Kidney tubule cell (primary cell): ENCODE measurements around the gene ZGLP1.

ENCODE experiments used
- DNase-seq: peaks from one replicate; pipeline ENCODE4 v3.0.0-alpha.2; 2018; ENCODE audit warnings: low spot score

The ZGLP1 gene

GRCh38 chr19:10327793-10328192 lies 18.2 kb upstream of the ZGLP1 start:
- DNase-seq: no peak

DNA sequence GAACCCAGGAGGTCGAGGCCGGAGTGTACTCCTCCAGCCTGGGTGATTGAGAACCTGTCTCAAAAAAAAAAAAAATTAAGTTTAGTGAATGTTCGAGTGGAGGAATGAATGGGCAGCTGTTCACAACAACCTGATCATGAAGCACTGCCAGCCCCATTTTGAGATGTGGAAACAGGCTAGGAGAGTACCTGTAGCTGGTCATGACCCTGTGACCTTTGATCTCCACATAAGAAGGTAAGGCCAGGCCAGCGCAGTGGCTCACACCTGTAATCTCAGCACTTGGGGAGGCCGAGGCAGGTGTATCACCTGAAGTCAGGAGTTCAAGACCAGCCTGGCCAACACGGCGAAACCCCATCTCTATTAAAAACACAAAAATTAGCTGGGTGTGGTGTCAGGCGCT lies 16.1 kb upstream of the ZGLP1 start:
- no peak for DNase-seq

GRCh38 chr19:10321874-10322835 lies 12.5 kb upstream of the ZGLP1 start:
- DNase-seq: no peak

GRCh38 chr19:10321417-10321797 lies 11.8 kb upstream of the ZGLP1 start:
- no peak for DNase-seq

DNA sequence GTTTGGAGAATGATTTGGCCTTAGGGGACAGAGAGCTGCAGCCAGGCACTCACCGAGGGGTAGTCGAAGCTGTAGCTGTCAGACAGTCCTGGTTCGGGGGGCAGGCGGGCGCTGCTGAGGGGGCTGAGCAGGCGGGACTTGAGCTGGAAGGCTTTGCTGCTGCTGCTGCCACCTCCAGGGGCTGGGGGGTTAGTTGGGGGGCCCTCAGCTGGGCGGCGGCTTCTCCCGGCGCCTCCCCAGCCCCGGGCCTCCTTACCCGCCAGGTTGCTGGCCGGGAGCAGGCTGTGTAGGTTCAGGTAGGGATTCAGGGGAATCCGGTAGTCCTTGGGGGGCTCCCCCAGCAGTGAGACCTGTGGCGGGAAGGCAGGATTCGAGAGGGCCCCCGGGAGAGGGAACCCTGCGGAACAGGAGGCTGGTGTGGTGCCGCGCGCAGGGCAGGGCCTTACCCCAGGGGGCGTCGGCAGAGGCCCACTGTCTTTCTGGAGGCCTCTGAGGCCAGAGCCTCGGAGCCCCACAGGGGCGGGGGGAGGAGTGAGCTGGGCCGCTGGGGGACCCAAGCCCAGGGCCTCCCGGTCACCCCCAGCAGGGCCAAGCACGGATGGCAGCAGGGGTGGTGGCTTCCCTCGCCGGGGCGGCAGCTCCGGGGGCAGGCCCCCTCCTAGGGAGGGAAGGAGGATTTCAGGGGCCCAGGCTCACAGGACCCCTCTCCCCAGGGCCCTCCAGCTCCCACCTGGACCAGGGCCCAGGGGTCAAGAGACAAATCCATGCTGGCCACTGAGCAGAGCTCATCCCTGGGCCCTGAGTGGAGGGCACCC lies 11.2 kb upstream of the ZGLP1 start:
- no peak for DNase-seq

DNA sequence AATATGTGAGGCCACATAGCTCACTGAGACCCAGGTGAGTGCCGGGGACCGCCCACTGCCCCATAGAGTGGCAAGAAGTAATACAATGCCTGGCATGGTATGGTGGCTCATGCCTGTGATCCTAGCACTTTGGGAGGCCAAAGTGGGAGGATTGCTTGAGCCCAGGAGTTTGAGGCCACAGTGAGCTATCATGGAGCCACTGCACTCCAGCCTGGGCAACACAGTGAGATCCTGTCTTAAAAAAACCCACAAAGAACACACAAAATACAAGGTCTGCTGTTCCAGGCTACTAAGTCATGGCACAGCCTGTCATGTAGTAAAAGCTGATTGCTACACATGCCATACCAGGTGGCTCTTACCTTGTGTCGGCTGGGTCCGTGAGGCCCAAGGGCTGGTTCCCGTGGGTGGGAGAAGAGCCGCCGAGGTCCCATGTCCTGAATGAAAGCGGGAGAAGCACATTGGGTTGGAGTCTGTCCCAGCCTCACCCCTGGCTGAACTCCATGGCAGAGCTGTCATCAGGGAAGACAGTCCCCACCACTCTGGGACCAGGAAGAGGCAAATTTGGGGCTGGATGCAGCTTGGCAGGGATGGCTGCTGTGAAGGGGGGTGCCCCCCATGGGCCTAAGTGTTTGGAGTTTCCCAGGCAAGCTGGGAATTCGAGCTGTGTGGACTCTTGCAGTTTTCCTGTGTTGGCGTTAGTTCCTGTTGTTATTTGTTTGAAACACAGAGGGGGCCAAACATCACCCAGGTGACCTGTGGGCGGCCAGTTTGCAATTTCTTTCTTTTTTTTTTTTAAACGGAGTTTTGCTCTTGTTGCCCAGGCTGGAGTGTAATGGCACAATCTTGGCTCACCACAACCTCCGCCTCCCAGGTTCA lies 9.4 kb upstream of the ZGLP1 start:
- no peak for DNase-seq

- no peak for DNase-seq
Measured at GRCh38 chr19:10317857-10318462, 8.3 kb upstream of the ZGLP1 start.

GRCh38 chr19:10317045-10317856 lies 7.6 kb upstream of the ZGLP1 start:
- DNase-seq: no peak

- no peak for DNase-seq
Measured at GRCh38 chr19:10316229-10317044, 6.8 kb upstream of the ZGLP1 start.

- peak; percentile 90 for DNase-seq
Measured at GRCh38 chr19:10315335-10316214, 6.0 kb upstream of the ZGLP1 start, which contains the start of gene FDX2. FDX2 (minus strand) TSS chr19:10316015; CDS start chr19:10315996, 19 bp downstream.

DNA sequence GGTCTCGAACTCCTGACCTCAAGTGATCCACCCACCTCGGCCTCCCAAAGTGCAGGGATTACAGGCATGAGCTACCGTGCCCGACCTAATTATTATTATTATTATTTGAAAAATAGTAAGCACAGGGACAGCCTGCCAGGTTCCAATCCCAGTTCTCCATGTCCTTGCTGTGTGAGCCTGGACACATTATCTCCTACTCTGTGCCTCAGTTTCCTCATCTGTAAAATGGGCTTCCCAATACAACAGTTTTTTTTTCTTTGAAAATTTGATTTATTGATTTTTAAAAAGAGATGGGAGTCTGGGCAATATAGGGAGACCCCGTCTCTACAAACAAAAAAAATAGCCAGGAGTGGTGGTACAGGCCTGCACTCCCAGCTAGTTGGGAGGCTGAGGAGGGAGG lies 3.3 kb downstream of the ZGLP1 start:
- no peak for DNase-seq

- no peak for DNase-seq
Measured at GRCh38 chr19:10305139-10305806, 4.3 kb downstream of the ZGLP1 start.

DNA sequence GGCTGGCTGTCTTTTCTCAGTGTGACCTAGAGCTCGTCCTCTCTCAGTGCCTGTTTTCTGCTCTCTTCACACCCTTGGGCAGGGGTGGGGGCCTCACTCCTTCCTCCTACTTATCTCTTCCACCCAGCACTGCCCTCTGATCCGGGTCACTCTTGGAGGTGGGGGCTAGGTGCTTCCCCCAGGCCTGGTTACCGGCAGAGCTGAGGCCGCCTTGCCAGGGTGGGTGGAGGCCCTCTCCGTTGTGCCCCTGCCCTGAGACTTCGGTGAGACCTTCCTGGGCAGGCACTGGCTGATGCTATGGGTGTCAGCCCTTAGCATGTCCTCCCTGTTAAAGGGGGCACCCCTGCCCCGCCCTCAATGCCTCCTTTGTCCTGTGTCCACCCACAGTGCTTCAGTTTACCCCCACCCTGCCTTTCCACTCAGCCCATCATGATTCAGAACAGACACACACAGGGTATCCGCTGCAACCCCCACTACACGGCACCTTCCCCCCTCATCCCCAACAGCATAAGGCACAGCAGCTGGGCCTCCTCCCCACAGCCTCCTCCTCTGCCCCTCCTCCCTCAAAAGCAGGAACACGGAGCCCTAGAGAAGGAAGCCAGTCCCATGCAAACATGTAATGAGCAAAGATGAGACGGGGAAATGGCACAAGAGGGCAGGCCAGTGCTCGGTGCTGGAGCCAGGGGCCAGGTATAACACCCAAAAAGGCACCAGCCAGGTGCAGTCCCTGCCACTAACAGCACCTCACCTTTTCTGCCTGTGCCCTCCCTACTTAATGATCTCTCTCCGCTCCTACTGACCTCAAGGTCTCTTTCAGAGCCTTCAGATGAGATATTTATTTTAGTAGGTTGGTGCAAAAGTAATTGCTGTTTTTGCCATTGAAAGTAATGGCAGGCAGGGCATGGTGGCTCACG lies 9.8 kb downstream of the ZGLP1 start:
- DNase-seq: no peak

DNA sequence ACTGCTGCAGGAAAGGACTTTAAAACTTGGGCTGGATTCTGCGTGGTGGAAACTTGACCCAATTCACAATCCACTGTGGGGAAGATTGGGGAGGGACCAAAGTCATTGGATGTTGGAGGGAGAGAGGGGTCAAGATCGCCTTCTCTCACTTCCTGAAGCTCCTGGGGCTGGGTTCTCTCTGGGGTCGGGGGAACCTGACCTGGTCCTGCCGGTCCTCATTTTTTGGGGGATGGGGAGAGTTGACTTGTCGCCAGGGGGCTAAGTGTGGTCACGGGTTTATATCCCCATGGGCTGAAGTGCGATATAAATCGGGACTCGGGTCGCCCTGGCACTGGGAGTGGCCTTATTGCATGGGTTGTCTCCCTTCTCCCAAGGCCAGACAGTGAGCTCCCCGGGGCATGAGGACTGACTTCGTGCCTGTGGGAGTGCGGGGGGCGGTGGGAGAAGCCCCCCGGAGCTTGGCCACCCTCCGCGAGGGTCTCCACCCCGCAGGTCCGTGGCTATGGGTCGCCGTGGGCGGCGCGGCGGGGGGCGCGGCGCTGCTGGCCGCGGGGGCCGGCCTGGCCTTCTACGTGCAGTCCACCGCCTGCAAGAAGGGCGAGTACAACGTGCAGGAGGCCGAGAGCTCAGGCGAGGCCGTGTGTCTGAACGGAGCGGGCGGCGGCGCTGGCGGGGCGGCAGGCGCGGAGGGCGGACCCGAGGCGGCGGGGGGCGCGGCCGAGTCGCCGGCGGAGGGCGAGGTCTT lies 13.6 kb downstream of the ZGLP1 start:
- DNase-seq: no peak

DNA sequence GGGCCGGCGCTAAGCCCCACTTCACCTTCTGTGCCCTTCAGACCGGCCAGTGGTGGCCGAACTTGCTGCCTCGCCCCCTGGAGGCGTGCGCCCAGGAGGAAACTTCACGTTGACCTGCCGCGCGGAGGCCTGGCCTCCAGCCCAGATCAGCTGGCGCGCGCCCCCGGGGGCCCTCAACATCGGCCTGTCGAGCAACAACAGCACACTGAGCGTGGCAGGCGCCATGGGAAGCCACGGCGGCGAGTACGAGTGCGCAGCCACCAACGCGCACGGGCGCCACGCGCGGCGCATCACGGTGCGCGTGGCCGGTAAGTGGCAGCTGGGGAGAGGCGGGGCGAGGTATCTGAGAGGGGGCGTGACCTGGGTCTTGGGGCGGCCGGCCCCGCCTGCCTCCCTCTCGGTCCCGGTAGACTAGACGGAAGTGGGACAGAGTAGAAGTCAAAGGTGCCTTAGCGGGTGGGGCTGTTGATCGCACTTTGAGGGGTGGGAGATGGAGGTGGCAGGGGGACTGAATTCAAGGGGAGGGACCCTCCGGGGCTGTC lies 14.2 kb downstream of the ZGLP1 start:
- no peak for DNase-seq

DNA sequence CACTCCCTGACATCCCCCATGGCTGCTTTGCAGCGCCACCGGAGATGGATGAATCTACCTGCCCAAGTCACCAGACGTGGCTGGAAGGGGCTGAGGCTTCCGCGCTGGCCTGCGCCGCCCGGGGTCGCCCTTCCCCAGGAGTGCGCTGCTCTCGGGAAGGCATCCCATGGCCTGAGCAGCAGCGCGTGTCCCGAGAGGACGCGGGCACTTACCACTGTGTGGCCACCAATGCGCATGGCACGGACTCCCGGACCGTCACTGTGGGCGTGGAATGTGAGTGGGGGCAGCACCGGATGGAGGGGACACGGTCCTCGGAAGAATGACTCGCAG lies 15.3 kb downstream of the ZGLP1 start:
- DNase-seq: no peak
